Stimulated activated CD4-positive, alpha-beta T cell treated with anti-CD3 and anti-CD28 coated beads, Interleukin-2, amount 100 ng/mL, for 24 hours (primary cell): ENCODE measurements around the gene TBXAS1.
"Not testable (repeated sequence)": the region's sequence is repeated elsewhere in the genome, so short reads cannot be mapped to it uniquely, and the experiment has no call there.

ENCODE experiments used
- DNase-seq, 2 donors: peaks; one replicate each; pipeline ENCODE4 v3.0.0-alpha.2; 2020

TBXAS1 gene

DNA sequence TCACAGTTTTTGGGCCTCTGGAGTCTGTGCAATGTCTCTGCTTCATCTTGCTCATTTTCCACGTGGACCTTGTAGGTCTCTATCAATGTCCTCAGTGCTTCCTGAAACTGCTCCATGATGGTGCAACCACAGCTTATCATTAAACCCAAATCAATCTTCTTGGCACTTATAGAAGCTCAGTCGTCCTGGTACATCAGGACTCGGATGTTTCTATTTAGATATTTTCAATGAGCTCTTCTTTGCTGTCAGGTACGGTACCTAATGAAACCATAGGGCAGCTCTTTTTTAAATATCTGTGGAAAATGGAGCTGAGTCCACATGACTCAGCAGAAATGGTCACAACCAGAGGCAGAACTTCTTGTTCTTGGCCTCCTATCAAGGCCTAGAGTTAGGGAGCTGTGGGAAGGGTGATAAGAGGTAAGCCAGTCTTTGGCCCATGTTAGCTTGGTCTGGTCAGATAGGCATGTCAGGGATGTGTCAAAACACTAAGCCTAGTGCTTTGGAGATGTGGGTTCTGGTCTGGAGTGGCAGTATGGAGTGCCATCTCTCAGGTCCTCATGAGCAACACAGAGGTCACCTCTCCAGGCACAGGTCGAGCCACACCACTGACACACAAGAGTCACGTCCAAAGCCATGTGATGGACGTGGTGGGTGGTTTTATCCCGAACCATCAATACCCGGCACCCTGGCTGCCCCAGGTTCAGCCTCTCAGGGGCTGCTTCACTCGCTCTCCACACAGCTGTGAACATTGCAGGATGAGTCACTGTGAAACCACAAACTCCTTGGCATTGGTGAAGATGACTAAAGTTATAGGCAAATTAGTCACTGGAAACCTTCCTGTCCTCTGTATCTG, 87.0 kb downstream of the TBXAS1 start:
- DNase-seq, result peak; percentile 62 to 67

DNA sequence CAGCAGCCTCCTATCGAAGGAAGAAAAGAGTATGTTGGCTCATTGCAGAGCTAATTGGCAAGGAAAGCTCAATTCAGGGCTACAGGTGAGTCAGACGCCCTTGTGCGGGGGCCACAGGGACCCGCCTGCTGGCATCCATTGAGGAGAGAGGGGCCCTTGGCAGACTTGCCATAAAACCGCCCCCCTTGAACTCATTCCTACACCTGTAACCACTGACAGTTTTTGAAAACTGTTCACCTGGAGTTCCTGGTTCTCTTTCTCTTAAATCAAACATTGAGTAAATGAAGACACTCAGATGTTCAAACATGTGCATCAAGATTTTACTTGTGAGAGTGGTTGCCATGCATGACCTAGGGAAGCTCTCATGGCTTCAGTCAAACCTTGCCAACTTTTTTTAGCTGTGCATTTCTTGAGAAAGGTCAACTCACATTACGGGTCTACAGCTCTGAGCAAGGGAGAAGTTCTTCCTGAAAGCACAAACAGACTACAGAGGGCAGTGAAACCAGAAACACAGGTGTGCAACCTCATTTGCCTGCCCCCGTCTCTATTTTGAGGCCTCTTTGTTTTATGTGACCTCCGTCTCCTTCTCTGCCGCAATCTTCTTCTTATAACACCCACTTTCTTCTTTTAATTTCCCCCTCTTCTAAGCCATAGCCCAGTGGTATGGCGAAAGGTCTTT, 87.8 kb downstream of the TBXAS1 start:
- DNase-seq, result no peak

DNA sequence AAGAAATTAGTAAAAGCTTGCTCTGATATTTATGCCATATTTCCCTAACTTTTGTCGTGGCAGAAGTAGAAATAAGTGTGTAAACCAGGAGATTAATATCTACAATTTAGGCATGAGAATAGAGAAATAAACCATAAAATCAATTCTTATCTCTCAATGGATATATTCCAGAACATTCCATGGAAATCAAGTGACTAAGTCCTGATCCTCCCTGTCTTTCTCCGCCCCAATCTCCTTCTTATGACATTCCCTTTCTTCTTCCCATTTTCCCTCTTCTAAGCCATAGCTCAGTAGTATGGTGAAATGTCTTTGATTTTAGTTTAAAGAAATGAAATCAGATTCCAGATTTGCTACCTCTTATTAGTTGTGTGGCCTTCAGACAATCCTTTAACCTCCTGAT, 88.8 kb downstream of the TBXAS1 start:
- no peak for DNase-seq

DNA sequence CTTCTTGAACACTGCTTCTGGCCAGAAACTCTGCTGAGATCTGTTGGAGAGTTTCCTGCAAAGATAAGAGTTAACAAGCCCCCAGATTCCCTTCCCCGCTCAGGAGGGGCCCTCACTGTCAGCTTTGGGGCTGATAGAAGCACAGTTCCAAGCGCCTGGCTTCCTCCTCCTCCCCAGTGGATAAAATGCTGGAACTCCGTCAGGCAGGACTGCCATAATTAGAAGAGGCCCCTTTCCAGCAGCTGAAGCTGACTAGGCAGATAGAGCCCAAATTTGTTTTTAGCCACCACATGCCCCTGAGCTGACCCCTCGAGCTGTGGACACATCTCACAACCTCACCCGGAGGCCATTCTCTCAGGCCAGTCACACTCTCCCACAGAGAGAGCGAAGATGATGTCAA, 89.4 kb downstream of the TBXAS1 start:
- no peak for DNase-seq

DNA sequence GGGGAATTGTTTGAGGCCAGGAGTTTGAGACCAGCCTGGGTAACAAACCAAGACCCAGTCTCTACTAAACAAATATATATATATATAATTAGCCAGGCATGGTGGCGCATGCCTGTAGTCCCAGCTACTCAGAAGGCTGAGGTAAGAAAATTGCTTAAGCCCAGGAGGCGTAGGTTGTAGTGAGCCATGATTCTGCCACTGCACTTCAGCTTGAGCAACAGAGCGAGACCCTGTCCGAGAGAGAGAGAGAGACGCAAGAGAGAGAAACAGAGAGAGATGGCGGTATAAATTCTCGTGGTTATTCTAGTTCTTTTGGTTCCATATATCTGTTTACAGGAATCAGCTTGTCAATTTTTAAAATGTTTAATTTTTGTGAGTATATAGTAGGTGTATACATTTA, 94.0 kb downstream of the TBXAS1 start:
- no peak for DNase-seq

DNA sequence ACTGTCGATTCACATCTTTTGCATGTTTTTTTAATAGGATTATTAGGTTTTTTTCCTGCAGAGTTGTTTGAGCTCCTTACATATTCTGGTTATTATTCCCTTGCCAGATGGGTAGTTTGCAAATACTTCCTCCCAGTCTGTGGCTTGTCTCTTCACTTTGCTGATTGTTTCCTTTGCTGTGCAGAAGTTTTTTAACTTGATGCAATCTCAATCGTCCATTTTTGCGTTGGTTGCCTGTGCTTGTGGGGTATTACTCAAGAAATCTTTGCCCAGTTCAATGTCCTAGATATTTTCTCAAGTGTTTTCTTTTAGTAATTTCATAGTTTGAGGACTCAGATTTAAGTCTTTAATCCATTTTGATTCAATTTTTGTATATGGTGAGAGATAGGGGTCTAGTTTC, 95.4 kb downstream of the TBXAS1 start:
- no peak for DNase-seq

DNA sequence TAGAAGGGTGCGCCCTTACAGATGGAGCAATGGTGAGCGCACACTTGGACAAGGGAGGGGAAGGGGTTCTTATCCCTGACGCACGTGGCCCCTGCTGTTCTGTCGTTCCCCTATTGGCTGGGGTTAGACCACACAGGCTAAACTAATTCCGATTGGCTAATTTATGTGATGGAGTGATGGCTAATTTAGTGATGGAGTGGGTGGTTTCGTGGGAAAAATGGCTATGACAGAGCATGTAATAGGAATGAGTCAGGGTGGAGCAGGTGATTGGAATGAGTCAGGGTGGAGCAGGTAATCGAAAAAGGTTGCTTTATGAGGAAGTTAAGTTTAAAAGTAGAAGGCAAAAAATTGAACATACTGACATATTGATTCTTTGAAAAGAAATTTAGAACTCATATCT, 100.2 kb downstream of the TBXAS1 start:
- DNase-seq, result not testable (repeated sequence)

DNA sequence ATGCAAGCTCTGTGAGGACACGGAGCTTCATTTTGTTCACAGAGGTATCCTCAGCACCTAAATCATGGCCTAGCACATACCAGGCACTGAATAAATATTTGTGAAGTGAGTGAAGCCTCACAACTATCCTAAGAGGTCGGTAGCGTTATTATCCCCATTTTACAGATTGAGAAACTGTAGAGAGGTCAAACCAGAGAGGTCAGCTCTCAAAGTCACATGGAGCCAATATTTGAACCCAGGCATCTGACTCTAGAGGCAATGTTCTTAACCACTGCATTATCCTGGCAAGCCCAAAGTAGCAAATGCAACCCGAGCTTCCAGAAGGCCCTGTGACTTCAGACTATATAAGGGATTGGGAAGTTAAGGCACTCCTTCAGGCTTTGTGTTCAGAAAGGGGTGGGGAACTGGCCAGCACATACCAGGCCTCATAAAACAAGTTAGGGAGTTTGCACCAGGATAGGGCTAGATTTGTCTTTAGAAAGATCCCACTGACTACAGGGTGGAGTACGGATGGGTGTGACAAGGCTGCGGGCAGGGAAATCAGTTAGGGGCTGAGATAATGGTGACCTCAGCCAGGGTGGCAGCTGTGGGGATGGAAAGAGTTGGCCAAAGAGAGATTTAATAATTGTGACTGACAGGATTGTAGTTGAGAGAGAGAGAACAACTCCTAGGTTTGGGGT, 101.4 kb downstream of the TBXAS1 start:
- DNase-seq, result no peak

DNA sequence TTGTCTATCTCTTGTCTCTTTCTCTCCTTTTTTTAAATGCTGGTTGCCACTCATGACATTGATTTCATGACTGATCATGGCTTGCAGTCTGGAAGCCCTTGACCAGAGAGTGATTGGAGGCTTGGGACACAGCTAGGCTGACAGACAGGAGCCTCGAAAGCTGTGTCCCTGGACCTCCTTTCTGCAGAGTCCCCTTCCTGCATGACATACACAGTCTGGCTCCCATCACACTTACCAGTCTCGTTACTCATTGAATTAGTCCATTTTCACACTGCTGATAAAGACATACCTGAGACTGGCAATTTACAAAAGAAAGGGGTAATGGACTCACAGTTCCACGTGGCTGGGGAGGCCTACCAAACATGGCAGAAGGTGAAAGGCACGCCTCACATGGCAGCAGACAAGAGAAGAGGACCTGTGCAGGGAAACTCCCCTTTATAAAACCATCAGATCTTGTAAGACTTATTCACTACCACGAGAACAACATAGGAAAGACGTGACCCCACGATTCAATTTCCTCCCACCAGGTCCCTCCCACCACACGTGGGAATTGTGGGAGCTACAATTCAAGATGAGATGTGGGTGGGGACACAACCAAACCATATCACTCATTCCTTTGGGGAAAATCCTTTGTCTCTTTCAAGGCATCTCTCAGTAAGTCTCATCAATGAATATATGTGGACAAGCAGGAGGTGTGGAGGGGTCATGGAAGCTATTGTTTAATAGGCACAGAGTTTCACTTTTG, 102.3 kb downstream of the TBXAS1 start:
- DNase-seq, result no peak

DNA sequence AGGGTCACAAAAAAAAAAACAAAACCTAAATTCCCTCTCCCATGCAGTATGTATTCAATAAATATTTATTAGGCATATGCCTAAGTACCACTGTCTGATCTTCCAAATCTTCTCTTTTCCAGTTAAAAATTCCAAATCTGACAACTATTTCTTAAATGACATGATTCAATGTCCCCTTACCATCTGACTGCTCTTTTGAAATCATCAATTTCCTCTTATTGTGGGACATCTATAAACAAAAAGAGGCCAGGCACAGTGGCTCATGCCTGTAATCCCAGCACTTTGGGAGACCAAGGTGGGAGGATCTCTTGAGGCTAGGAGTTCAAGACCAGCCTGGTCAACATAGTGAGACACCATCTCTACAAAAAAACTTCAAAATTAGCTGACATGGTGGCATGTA, 103.5 kb downstream of the TBXAS1 start:
- DNase-seq, result no peak

DNA sequence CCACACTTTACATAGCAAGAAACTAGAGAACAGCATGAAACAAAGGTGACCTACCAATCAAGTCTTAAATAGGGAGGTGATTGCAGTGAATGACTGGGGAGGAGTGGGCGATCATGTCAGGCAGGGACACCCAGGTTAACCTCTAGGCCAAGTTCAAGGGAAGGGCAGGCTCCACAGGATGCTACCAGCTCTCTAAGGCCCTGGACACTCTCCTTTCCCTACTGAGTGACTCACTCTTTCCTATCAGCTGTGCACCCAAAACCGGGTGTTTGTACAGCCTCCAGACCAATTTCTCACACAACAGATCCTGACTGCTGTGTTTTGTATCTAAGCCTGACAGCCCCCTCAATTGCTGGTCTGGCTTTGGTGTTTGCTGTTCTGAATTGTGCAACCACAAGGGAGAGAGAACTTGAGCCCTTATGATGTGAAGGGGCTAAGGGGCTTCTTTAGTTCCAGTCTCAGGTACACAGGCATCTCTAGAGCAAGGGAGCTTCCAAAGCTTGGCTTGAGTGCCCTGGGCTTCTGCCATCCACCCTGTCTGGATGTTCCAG, 107.8 kb downstream of the TBXAS1 start:
- no peak for DNase-seq

DNA sequence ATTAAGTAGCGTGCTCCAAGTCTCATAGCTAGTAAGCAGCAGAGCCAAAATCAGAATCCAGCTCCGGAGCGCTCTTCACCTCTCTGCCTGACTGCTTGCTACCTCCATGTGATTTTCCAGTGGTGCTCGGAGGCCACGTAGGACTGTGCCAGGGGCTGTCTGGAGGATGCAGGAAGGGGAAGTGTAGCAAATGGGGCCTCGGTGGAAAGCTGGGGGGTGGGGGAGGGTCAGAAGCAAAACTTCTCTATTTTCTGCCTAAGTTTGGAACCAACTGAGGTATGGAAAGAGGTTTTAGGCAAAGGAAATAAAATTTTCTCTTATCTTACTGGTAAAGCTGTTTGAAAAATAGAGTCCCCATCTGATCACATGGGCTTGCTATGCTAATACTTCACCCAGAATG, 108.7 kb downstream of the TBXAS1 start:
- no peak for DNase-seq

DNA sequence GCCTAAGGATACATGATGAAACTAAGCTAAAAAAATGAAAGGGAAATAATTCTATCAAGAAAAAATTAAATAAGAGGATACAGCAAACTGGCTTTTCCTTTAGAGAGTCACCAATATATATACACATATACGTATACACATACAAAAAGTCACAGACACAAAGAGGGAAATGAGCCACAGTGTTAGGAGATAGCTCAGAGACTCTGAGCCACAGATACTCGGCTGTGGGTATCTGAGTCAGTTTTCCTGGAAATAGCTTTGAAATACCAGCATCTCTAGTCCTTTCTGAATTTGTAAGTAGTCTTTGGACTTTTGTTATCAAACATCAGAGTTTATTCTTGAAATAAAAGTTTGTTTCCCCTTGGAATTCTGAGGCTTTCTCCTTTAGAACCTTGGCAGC, 111.8 kb downstream of the TBXAS1 start:
- DNase-seq, result no peak

DNA sequence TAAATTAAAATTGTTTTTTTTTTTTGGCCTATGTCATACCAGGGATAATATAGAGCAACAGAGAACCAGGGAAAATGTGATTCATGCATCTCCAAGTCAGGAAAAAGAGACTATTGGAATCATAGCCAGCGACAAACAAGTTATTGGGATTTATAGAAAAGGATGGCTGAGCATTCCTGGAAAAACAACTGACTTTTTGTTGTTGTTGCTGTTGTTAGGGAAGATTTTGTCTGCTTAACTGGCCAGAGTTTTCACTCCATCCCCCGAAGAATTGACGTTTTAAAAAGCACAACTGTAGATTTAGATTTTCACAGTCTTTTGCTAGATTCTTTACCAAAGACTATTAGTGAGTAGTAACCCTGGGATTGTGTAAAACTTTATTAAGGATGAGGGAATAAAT, 112.4 kb downstream of the TBXAS1 start:
- no peak for DNase-seq

DNA sequence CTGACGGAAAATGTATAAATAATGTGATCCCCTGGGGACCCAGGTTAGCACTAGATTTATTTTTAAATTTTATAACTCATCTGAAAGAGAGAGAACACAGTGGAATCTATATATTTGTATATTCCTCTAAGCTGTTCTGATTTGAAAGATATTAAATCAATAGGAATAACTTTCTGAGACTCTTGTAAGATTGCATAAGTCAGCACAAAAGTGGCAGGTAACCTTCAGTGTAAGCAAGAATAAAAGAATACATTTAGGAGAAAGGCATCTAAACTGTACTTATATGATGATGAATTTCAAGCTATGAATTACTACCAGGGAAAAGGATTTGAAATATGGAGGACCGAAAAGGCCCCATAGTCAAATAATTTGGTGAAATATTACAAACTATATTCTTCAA, 112.8 kb downstream of the TBXAS1 start:
- DNase-seq, result no peak

DNA sequence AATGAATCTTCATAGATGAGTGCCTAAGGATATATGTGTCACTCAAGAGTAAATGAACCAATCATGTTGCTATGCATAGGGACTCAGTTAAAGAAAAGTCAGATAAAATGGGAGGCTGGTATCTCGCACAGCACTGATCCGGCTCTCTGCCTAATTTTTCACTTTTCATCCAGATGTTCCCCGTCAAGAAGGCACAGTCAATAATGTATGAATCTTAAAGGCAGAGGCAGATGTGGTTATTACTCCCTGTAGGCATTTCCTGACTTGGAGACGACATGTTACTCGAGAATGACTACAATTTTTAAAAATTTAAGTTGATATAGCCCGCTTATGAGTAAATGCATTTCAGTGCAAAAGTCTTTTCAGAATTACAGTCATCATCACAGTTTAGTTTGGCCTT, 113.6 kb downstream of the TBXAS1 start:
- no peak for DNase-seq

DNA sequence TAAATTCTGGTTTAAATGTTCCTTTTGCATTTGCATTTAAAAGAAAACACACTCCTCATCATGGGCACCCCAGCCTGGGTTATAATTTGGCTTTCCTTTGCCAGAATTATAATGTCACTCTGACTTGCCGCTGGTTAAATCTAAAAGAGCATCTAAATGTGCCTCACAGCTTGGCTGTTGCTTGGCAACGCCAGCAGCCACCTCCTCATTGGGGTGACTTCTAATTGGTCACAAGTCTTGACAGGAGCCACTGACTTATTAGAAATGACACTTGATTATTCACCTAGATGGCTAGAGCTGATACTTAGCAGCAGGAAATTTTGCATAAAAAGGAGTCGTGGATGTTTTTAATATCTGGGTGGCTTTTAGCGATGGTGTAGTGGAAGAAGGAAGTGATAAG, 114.3 kb downstream of the TBXAS1 start:
- no peak for DNase-seq

DNA sequence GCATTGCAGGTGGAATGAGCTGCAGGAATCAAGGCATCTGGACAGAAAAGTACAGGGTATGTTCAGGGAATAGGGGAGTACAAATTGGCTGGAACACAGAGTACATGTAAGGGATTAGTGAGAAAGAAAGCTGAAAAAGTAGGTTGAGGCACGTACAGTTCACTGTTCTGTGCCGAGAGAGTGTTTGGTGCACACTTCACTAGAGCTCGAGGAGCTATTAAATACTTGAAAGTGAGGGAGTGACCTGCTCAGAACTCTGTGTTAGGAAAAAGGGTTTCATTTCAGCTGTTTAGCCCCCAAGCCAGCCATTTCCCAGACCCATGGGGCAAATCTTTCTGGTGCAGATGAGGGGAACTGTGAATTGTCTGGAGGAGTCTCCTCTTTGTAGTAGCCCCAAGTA, 115.2 kb downstream of the TBXAS1 start:
- no peak for DNase-seq

DNA sequence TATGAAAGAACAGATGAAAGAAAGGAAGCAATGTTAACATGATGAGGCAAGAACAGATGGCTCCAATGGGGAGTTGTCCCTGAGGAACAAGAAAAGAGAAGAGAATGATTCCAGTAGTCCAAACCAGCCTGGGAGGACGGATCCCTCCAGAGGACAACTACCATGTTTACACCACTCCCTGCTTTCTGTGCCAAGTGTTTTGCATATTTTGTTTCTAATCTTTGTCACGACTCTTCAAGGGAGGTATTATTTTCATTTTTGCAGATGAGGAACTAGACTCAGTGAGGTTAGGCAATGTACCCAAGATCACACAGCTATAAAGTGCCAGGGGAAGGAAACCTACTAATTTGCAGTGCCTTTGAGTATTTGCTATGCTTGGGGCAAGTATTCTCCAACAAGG, 117.5 kb downstream of the TBXAS1 start:
- no peak for DNase-seq

DNA sequence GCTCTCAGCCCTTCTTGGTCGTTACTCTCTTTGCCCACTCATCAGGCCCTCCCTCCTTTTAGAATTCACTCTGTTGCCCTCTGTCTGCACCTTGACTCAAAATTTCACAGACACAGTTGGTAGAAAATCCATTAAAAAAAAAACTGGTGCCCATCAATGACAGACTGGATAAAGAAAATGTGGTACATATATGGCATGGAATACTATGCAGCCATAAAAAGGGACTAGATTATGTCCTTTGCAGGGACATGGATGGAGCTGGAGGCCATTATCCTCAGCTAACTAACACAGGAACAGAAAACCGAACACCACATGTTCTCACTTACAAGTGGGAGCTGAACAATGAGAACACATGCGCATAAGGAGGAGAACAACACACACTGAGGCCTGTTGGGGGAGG, 118.0 kb downstream of the TBXAS1 start:
- no peak for DNase-seq

DNA sequence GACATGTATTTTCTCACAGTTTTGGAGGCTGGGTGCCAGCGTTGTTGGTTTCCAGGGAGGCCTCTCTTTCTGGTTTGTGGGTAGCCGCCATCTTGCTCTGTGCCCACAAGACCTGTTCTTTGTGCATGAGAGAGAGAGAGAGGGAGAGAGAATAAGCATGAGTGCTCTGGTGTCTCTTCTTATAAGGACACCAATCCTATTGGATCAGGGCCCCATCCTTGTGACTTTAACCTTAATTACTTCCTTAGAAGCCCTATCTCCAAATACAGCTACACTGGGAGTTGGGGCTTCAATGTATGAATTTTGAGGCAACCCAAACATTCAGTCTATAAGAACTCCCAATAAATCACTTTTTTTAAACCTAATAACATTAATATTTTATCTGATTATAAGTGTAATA, 119.1 kb downstream of the TBXAS1 start:
- DNase-seq, result no peak

DNA sequence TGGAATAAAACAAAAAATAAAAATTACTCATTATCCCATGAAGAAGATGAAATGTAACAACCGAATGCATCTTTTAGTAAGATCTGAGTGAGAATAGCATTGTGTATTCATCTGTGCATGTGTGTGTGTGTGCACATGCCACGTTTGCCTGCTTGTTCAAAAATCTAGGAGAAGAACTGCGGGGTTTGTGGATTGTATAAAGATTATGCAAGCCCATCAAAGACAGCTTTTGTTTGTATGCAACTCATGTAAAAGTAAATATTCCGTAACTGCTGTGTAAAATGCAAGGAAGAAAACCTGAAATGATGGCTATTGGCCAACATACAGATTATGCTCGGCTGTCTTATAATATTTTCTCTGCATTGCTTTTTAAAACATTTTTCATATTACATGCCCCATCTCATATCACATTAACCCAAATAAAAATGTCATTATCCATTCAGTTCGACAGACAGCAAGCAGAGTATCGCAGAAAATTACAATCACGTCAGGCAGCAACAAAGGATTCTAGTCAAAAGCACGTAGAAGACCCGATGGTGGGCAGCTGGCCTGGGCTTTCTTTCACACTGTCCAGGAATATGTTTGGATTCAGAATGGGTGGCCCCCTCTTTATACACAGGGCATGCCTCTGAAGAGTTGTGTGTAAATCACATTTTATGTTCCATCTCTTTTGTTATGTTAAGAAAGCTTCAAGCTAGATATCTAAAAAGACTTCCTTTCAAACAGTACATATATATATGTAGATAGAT, 119.7 kb downstream of the TBXAS1 start:
- DNase-seq, result no peak
